AG20443 (cell line): ENCODE data around the gene ZNF236.

Source experiments
- DNase-seq: peaks from one replicate; pipeline ENCODE4 v3.0.0; 2012; ENCODE audit warnings: low spot score, mixed read lengths

ZNF236 gene

GRCh38 chr18:76973520-76974266, 151.3 kb downstream of the ZNF236 start:
- DNase-seq: no peak

- no peak for DNase-seq
Measured at GRCh38 chr18:76974386-76974785, 152.0 kb downstream of the ZNF236 start.

GRCh38 chr18:76975577-76976110, 153.3 kb downstream of the ZNF236 start:
- no peak for DNase-seq

- no peak for DNase-seq
Measured at GRCh38 chr18:76977108-76977621, 154.8 kb downstream of the ZNF236 start.

- DNase-seq: no peak
Measured at GRCh38 chr18:76977684-76978232, 155.4 kb downstream of the ZNF236 start.

GRCh38 chr18:76978616-76979015, 156.3 kb downstream of the ZNF236 start:
- DNase-seq: no peak

GRCh38 chr18:76979111-76979751, 156.9 kb downstream of the ZNF236 start:
- DNase-seq: no peak

GRCh38 chr18:76979906-76980305, 157.5 kb downstream of the ZNF236 start:
- DNase-seq: no peak

GRCh38 chr18:76980663-76981395, 158.5 kb downstream of the ZNF236 start:
- DNase-seq: no peak

- DNase-seq: no peak
Measured at GRCh38 chr18:76981396-76981968, 159.1 kb downstream of the ZNF236 start.

- DNase-seq: no peak
Measured at GRCh38 chr18:76982038-76982437, 159.7 kb downstream of the ZNF236 start.

GRCh38 chr18:76982841-76983583, 160.7 kb downstream of the ZNF236 start:
- DNase-seq: peak; percentile 92

- DNase-seq: no peak
Measured at GRCh38 chr18:76983613-76984051, 161.3 kb downstream of the ZNF236 start.

- DNase-seq: no peak
Measured at GRCh38 chr18:76984193-76985155, 162.1 kb downstream of the ZNF236 start.

GRCh38 chr18:76985156-76985950, 163.0 kb downstream of the ZNF236 start:
- no peak for DNase-seq

GRCh38 chr18:76985951-76986236, 163.5 kb downstream of the ZNF236 start:
- no peak for DNase-seq

GRCh38 chr18:76986406-76986805, 164.0 kb downstream of the ZNF236 start:
- no peak for DNase-seq

GRCh38 chr18:76988031-76988826, 165.9 kb downstream of the ZNF236 start:
- DNase-seq: no peak
